GM12865 (cell line): Measurements from ENCODE around the gene EXD2.
"Not testable (repeated sequence)": the region's sequence is repeated elsewhere in the genome, so short reads cannot be mapped to it uniquely, and the experiment has no call there.

Source experiments
- DNase-seq: peaks from one replicate; pipeline ENCODE4 v3.0.0; 2010; ENCODE audit warnings: low read depth
- H3K4me3 ChIP-seq: 2 replicates; pipeline ENCODE4 v1.5.1; 2011; ENCODE audit warnings: mild to moderate bottlenecking, low read depth, low read length, control low read depth
- CTCF ChIP-seq: IDR thresholded peaks from 2 replicates; pipeline ENCODE4 v1.5.1; 2011; ENCODE audit warnings: low read length, control low read depth, low read depth, inconsistent platforms; ENCODE audit not compliant: insufficient read depth; ENCODE audit errors: missing control alignments

Gene EXD2

GRCh38 chr14:69287098-69288010 lies 96.1 kb downstream of the EXD2 start:
- TF ChIP-seq CTCF = no peak
- no peak overlapping the region for H3K4me3 ChIP-seq
- DNase-seq = no peak

- peak; percentile 16 for TF ChIP-seq CTCF
- H3K4me3 ChIP-seq = no peak overlapping the region
- no peak for DNase-seq
These were observed 96.9 kb downstream of the EXD2 start for GRCh38 chr14:69288011-69288771.

- H3K4me3 ChIP-seq = no peak overlapping the region
- no peak for TF ChIP-seq CTCF
- no peak for DNase-seq
These were observed 97.8 kb downstream of the EXD2 start for GRCh38 chr14:69288956-69289705.

- TF ChIP-seq CTCF = no peak
- no peak for DNase-seq
- H3K4me3 ChIP-seq = no peak overlapping the region
These were observed 98.7 kb downstream of the EXD2 start for GRCh38 chr14:69289811-69290520.

GRCh38 chr14:69290881-69291280 lies 99.6 kb downstream of the EXD2 start:
- H3K4me3 ChIP-seq, DNase-seq: not testable (repeated sequence)

- DNase-seq = no peak
- no peak overlapping the region for H3K4me3 ChIP-seq
- no peak for TF ChIP-seq CTCF
These were observed 100.1 kb downstream of the EXD2 start for GRCh38 chr14:69291396-69291795.
